HG03280 (cell line): ENCODE results near the gene AXL.

ENCODE experiments used
- ATAC-seq: cut with Tn5 transposase; IDR thresholded peaks from one replicate; pipeline ENCODE4 v1.9.1; 2021; ENCODE audit warnings: mild to moderate bottlenecking, moderate library complexity; ENCODE audit not compliant: unreplicated experiment

The AXL gene

DNA sequence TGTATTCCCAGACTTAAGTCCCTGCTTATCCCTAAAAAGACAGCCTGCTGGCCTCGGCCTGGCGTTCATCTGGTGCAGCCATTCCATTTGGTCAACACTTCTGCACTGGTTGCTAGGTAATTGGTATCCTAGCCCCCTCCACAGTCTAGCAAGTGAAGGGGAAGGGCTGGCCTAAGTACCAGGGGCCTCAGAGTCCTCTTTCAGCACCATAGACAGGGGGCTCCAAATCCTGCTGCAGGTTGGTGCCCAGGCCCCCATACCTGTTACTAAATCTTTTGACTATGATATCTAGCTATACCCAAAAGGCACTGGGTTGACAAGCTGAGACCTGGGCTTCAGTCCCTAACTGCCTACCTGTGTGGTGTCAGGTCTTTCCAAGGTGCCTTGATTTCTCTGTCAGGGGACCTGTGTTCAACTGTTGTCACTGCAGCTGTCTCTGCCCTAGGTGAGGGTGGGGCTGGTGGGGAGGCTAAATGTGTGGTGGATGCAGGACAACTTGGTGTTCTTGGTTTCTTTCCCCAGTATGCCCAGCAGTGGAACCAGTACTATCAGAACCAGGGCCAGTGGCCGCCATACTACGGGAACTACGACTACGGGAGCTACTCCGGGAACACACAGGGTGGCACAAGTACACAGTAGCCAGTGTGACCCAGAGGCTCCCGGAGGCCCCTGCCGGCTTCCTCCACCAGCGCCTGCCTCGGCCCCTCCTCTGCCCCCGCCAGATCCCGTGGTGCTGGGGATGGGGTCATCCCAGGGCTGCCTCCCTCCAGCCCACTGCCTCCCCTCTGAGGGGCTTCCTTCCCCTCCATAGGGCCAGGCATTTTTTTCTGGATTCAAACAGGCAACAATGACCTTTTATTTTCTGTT is 87.1 kb downstream of the AXL start:
- no peak for ATAC-seq

DNA sequence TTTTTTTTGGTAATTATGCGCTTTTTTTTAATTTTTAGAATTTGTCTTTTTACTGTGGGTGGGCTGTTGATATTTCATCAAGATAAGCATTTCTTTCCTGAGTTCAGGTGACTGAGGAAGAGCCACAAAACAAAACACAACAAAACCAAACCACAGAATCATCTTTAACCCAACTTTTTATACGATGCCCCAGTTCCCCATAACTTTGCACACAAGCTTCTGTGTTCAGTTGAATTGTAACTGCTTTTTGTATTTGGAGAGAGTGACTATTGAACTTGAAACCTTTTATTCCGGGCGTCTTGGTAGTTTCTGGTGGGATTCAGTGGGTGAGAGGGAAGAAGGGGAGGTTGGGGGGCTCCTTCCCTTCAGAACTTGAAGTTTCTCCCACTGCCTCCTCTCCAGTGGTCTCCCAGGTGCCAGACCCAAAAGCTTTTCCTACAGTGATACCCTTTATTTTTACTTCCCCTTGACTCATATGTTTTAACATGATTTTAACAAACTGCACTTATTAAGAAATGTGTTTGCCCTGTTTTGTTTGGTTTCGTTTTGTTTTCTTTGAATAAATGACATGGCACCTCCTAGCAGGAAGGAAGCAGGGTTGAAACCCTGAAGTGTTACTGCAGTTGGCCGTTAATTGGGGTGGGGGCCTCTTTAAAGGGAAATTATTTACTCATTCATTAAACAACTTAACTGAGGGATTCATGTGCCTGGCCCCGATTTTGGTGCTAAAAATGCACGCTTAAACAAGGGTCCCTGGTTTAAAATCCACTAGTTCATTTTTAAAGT is 88.3 kb downstream of the AXL start:
- no peak for ATAC-seq

DNA sequence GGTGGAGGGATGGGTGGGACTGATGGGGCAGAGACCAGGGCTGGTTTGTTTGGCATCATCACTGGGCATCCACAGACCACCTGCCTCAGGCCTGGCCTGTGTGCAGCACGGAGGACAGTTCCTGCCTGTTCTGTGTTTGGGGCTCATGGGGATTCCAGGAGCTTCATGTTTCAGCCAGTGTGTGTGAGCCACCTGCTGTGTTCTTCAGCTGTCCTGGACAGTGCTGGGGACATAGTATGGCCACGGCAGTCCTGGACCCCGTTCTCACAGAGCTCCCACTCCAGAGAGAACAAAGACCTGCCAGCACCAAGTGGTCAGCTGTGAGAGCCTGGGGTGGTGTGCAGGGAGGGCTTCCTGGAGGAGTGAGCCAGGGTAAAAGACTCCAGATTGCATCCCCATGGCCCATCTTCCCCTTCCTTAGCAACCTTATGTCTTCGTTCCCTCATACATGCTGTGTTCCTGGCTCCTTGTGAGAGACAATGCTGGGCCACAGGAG is 89.0 kb downstream of the AXL start:
- no peak for ATAC-seq

DNA sequence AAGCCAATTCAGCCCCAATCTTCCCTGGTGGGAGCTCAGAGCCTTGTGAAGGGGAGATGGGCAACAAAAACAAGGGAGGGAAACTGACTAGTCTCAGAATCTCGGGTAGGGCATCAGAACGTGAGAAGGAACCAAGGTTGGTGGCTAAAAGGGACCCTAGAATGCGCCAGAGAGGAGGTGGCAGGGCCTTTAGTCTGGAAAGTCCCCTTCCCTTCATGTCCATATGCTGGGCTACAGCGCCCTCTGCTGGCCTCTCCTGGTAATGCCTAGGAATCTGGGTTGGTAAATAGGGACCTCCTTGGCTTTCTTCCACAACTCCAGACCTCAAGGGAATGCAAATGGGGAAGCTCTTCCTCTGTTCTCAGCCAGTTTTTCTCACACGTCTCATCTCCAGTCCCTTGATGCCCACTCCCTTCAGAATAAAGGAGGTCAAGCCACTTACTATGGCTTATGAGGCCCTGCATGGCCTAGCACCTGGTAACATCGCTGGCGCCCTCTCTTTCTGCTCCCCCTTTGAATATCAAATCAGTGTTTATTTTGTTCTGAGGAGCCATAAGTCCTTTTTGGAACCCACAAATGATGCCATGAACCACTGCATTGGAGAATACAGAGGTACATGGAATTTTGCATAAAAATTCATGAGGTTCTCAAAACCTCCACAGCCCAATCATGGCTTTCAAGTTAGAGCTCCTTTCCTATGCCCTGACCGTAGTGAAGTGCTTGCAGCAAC is 89.6 kb downstream of the AXL start:
- ATAC-seq, result no peak

DNA sequence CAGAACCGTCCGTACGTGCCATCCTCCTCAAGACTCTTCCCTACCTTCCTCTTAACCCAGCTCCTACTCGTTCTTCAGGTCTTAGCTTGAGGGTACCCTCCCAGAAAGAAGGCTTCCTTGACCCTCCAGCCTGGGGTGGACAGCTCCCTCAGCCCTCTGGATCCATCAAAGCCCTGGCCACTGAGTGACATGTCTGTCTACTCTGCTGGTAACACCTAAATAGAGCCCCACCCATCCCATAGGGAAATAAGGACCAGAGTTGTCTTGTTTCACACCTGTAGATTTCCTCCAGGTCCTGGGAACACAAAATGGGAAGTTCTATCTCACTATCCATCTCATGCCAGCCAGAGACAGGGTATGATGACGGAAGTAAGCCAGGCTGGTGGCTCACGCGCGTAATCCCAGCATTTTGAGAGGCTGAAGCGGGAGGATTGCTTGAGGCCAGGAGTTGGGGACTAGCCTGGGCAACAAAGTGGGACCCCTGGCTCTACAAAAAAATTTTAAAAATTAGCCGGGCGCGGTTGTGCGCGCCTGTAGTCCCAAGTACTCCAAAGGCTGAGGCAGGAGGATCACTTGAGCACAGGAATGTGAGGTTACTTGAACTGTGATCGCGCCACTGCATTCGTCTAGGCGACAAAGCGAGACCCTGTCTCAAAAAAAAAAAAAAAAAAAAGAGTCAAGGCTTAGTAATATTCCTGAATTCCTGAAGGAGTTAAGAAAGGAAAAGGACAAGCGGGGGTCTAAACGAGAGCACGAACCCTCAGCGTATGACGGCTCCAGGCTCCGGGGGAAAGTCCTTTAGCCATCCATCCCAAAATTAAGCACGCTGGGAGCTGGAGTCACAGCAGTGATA is 90.4 kb downstream of the AXL start:
- ATAC-seq, result no peak

DNA sequence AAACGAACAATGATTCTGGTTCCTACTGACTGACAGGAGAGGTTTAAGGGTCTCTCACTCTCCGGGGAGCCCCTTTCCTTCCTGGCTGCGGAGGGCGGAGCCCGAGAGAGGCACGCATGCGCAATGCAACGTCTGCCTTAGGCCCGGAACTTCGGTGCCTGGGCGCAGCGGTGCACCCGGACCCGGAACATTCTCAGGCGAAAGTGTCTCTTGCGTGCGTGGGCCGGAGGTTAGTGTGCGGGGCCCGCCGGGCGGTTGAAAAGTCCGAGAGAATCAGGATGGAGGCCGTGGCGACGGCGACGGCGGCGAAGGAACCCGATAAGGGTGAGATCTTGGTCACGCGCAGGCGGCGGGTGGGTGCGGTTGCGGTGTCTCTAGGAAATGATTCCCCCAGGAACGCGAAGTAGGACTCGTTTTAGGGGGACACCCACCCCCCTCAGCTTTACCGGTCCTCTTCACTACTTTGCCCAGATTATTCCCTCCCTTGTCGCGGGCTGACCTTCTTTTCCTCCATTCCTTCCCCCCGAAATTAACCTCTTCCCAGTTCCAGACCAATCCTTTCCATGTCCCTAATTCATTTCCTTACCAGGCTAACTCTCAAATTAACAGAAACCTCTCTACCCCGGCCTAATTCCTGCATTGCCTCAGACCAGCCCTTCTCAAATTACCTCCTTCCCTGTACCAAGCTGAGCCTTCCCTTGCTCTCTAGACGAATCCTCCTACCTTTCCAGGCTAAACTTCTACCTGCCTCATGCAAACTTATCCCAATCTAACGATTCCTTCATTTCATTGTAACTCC is 91.2 kb downstream of the AXL start, which contains the start of gene CCDC97:
Gene CCDC97 (plus strand): TSS at position 140 of the 799 bp plus-strand sequence. CDS start 139 bp downstream, at position 279.
- peak; percentile 77 for ATAC-seq

DNA sequence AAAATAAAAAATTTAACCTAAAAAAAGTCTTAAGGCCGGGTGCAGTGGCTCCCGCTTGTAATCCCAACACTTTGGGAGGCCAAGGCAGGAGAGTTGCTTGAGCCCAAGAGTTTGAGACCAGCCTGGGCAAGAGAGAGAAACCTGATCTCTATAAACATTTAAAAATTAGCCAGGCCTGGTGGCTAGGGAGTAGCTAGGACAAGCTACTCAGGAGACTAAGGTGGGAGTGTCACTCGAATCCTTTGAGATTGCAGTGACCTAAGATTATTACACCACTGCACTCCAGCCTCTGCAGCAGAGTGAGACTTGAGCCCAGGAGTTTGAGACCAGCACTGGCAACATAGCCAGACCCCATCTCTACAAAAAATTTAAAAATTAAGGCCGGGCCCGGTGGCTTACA is 92.0 kb downstream of the AXL start:
- ATAC-seq, result no peak
